Naive thymus-derived CD8-positive, alpha-beta T cell (primary cell): ENCODE data around the gene C1orf226. TPM values are rescaled to one million over a fixed set of nuclear protein-coding genes. Genes with fewer than 3 reads are reported as not detected.
"Not testable (repeated sequence)": the region's sequence is repeated elsewhere in the genome, so short reads cannot be mapped to it uniquely, and the experiment has no call there.

ENCODE experiments used
- ATAC-seq, 2 donors: fragments of 150-1000 bp; cut with Tn5 transposase in 1 of 2; sonication (Bioruptor Pico), chemical (Tn5 transposase) in 1 of 2; 1 replicate in 1 of 2; 2 replicates in 1 of 2; pipeline ENCODE4 v1.10.0; 2021; ENCODE audit warnings: mild to moderate bottlenecking in 2 of 2, moderate library complexity in 2 of 2
- POLR2A ChIA-PET: fragments of 350-600 bp; sonication (Branson Sonifier 250); formaldehyde crosslinking; loops from one replicate; lab custom pipeline; 2021; ENCODE audit warnings: antibody characterized with exemption; lab: Charles Lee
- DNase-seq, 10 donors: peaks; one replicate each; pipeline versions ENCODE4 v3.0.0 to v3.0.0-alpha.2; 2020 to 2022
- H3K27ac Mint-ChIP-seq, 10 donors: one replicate each; pipeline ENCODE4 v1.8.0; 2020 to 2022; ENCODE audit warnings: mild to moderate bottlenecking in 10 of 10, mixed read lengths in 10 of 10, moderate library complexity in 4 of 10, inconsistent platforms in 1 of 10
- H3K27me3 Mint-ChIP-seq, 5 donors: one replicate each; pipeline ENCODE4 v1.8.0; 2021 to 2022; ENCODE audit warnings: mixed read lengths in 5 of 5
- H3K36me3 Mint-ChIP-seq, 3 donors: one replicate each; pipeline ENCODE4 v1.8.0; 2020 to 2022; ENCODE audit warnings: mixed read lengths in 3 of 3, mild to moderate bottlenecking in 2 of 3, inconsistent platforms in 1 of 3
- H3K4me1 Mint-ChIP-seq, 4 donors: one replicate each; pipeline ENCODE4 v1.8.0; 2021 to 2022; ENCODE audit warnings: mixed read lengths in 4 of 4
- H3K4me3 Mint-ChIP-seq, 10 donors: one replicate each; pipeline ENCODE4 v1.8.0; 2020 to 2022; ENCODE audit warnings: mild to moderate bottlenecking in 10 of 10, mixed read lengths in 10 of 10, moderate library complexity in 6 of 10, inconsistent platforms in 1 of 10
- H3K9me3 Mint-ChIP-seq, 9 donors: one replicate each; pipeline ENCODE4 v1.8.0; 2020 to 2022; ENCODE audit warnings: mixed read lengths in 9 of 9, mild to moderate bottlenecking in 3 of 9, inconsistent platforms in 1 of 9, moderate library complexity in 1 of 9
- microRNA-seq: library from miRNA; unstranded; fragments of <30 nt; microRNA quantifications from one replicate; pipeline ENCODE4 v1.2.0, GENCODE V29; 2022; ENCODE audit warnings: borderline microRNAs expressed
- polyA plus RNA-seq, 3 donors: library from polyadenylated mRNA; unstranded; fragments of 300-500 nt; fragmentation: Illumina TruSeq; gene quantifications; one replicate each; pipeline ENCODE4 v1.2.3, GENCODE V29; 2021
- total RNA-seq, 8 experiments: library from RNA in 2 of 8; stranded (reverse) in 2 of 8; gene quantifications; one replicate each; pipeline ENCODE4 v1.2.3 and lab custom pipeline; 2021 to 2026

C1orf226 gene
- total and polyA plus RNA-seq, 5 experiments from 2014 or later: 0.22 TPM; not detected in 4

DNA sequence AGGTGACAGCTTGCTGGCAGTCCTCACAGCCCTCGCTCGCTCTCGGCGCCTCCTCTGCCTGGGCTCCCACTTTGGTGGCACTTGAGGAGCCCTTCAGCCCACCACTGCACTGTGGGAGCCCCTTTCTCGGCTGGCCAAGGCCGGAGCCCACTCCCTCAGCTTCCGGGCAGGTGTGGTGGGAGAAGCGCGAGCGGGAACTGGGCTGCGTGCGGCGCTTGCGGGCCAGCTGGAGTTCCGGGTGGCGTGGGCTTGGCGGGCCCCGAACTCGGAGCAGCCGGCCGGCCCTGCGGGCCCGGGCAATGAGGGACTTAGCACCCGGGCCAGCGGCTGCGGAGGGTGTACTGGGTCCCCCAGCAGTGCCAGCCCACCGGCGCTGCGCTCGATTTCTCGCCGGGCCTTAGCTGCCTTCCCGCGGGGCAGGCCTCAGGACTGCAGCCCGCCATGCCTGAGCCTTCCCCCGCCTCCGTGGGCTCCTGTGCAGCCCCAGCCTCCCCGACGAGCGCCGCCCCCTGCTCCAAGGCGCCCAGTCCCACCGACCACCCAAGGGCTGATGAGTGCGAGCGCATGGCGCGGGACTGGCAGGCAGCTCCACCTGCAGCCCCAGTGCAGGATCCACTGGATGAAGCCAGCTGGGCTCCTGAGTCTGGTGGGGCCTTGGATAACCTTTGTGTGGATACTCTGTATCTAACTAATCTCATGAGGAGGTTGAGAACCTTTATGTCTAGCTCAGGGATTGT lies 51.6 kb downstream of the C1orf226 start:
- H3K4me1 Mint-ChIP-seq, H3K27me3 Mint-ChIP-seq, H3K9me3 Mint-ChIP-seq, H3K27ac Mint-ChIP-seq, H3K4me3 Mint-ChIP-seq, POLR2A ChIA-PET, ATAC-seq, DNase-seq, H3K36me3 Mint-ChIP-seq: not testable (repeated sequence)

Small RNA genes within 50 kb of the gene (microRNA-seq; reads per million reads assigned to microRNA genes)
- gene MIR556: not detected

Other genes starting within 250 kb of the C1orf226 start
- gene SPATA46, start 4.9 kb upstream of the C1orf226 start, total RNA-seq: not detected
- gene SPATA46, start 4.9 kb upstream of the C1orf226 start, polyA plus RNA-seq: not detected
- gene SH2D1B, start 30.4 kb downstream of the C1orf226 start, total RNA-seq: under 1 TPM; 0.19 to 0.29 TPM
- 1 to 10 TPM in 1 of 3 donors, under 1 TPM in 2; 0.10 to 5.9 (median 0.33) TPM for gene SH2D1B, start 30.4 kb downstream of the C1orf226 start, polyA plus RNA-seq
- gene UHMK1, start 116.1 kb downstream of the C1orf226 start, total RNA-seq: 10 to 100 TPM; 65.5 to 68.6 TPM
- 10 to 100 TPM; 48.4 to 75.9 (median 57.6) TPM for gene UHMK1, start 116.1 kb downstream of the C1orf226 start, polyA plus RNA-seq
- gene UAP1, start 180.0 kb downstream of the C1orf226 start, total RNA-seq: 10 to 100 TPM; 17.1 to 17.3 TPM
- 10 to 100 TPM; 20.7 to 27.0 (median 23.4) TPM for gene UAP1, start 180.0 kb downstream of the C1orf226 start, polyA plus RNA-seq